ENCODE results near the gene BICC1.

DNA sequence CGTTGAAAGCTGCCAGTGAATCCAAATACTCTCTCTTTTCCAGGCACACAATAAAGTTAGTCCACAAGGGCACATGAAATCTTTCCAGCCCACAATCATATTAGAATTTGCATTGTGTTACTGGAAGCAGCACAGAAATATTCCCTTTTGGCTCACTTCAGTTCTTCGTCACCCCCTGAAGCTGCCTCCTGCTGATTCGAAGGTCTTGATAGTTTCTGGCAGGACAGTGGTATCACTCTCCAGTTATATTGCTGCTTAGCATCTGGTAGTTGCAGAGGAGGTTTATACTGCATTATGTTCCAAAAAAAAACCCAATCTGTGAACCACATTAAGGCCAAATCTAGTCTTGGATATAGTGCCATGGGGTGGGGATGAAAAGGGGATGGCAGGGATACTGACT lies 253.2 kb downstream of the BICC1 start:
- TF ChIP-seq, protein P1, sequence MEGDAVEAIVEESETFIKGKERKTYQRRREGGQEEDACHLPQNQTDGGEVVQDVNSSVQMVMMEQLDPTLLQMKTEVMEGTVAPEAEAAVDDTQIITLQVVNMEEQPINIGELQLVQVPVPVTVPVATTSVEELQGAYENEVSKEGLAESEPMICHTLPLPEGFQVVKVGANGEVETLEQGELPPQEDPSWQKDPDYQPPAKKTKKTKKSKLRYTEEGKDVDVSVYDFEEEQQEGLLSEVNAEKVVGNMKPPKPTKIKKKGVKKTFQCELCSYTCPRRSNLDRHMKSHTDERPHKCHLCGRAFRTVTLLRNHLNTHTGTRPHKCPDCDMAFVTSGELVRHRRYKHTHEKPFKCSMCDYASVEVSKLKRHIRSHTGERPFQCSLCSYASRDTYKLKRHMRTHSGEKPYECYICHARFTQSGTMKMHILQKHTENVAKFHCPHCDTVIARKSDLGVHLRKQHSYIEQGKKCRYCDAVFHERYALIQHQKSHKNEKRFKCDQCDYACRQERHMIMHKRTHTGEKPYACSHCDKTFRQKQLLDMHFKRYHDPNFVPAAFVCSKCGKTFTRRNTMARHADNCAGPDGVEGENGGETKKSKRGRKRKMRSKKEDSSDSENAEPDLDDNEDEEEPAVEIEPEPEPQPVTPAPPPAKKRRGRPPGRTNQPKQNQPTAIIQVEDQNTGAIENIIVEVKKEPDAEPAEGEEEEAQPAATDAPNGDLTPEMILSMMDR (conservative IDR thresholded peaks at IDR 0.05 in 1 of 2, IDR thresholded peaks at IDR 0.05 in 1 of 2; ENCODE audit: extremely low read depth in 1 of 2, insufficient read depth in 1 of 2, low read depth in 1 of 2, low read length in 2 of 2) = no peak
- TF ChIP-seq EZH2 (IDR thresholded peaks at IDR 0.05; ENCODE audit: borderline replicate concordance, low read length) = no peak
